K562 (cell line): ENCODE data around the gene DNAJC12. TPM values are rescaled to one million over a fixed set of nuclear protein-coding genes. Genes with fewer than 3 reads are reported as not detected.

Experiments
- HMGXB4 ChIP-seq: sonication (generic); formaldehyde crosslinking; IDR thresholded peaks from 2 replicates; pipeline ENCODE4 v1.8.1; 2023; ENCODE audit warnings: mild to moderate bottlenecking, missing genetic modification reagents
- MYC ChIP-seq, 2 experiments: fragments of 250-450 bp in 1 of 2; sonication (Bioruptor Pico) in 1 of 2; IDR thresholded peaks; 2 replicates each; pipeline versions ENCODE4 v1.5.1 to v1.6.1; 2012 to 2021; ENCODE audit warnings: low read depth in 2 of 2, borderline replicate concordance in 1 of 2, improper control_type of control experiment in 1 of 2, low read length in 1 of 2, mild to moderate bottlenecking in 1 of 2, moderate library complexity in 1 of 2
- PRPF4 ChIP-seq: fragments of 200-400 bp; formaldehyde crosslinking; IDR thresholded peaks from one replicate; pipeline ENCODE4 v1.6.1; 2017; ENCODE audit warnings: low read length, low read depth, mild to moderate bottlenecking; ENCODE audit not compliant: insufficient read depth, poor library complexity, severe bottlenecking
- RERE ChIP-seq: sonication (generic); formaldehyde crosslinking; IDR thresholded peaks from 2 replicates; pipeline ENCODE4 v1.8.0; 2023; ENCODE audit warnings: missing genetic modification reagents, mild to moderate bottlenecking, borderline replicate concordance
- SAFB2 ChIP-seq: fragments of 200-400 bp; formaldehyde crosslinking; IDR thresholded peaks from 2 replicates; pipeline ENCODE4 v1.6.1; 2018; ENCODE audit warnings: borderline replicate concordance, low read length, low read depth, moderate library complexity; ENCODE audit not compliant: severe bottlenecking
- SMAD3 ChIP-seq: fragments of 450-650 bp; formaldehyde crosslinking; conservative IDR thresholded peaks from 2 replicates; pipeline ENCODE4 v1.4.0; 2020; ENCODE audit warnings: mild to moderate bottlenecking
- SRSF3 ChIP-seq: fragments of 200-400 bp; formaldehyde crosslinking; IDR thresholded peaks from 2 replicates; pipeline ENCODE4 v1.6.1; 2016; ENCODE audit warnings: mild to moderate bottlenecking, low read length, moderate library complexity; ENCODE audit not compliant: insufficient read depth
- SUPT5H ChIP-seq: fragments of 450-650 bp; IDR thresholded peaks from 2 replicates; pipeline ENCODE4 v1.6.1; 2016
- TAF9B ChIP-seq: fragments of 450-650 bp; IDR thresholded peaks from 2 replicates; pipeline ENCODE4 v1.6.1; 2018; ENCODE audit warnings: mild to moderate bottlenecking; ENCODE audit not compliant: partially characterized antibody
- TBP ChIP-seq: optimal IDR thresholded peaks from 2 replicates; pipeline ENCODE3; 2011; ENCODE audit warnings: low read depth, low read length, improper control_type of control experiment
- TFAP4 ChIP-seq: sonication (generic); formaldehyde crosslinking; IDR thresholded peaks from 2 replicates; pipeline ENCODE4 v1.8.0; 2022; ENCODE audit warnings: missing genetic modification reagents, mild to moderate bottlenecking, moderate library complexity, borderline replicate concordance
- TRIM28 ChIP-seq: fragments of 450-650 bp; IDR thresholded peaks from 2 replicates; pipeline ENCODE4 v1.6.1; 2017
- XRCC3 ChIP-seq: fragments of 450-650 bp; IDR thresholded peaks from 2 replicates; pipeline ENCODE4 v1.6.1; 2017; ENCODE audit warnings: mild to moderate bottlenecking, moderate library complexity
- ZFX ChIP-seq: sonication (generic); formaldehyde crosslinking; IDR thresholded peaks from 2 replicates; pipeline ENCODE4 v1.8.0; 2022; ENCODE audit warnings: mild to moderate bottlenecking, missing genetic modification reagents, moderate library complexity
- ZNF232 ChIP-seq: sonication (generic); formaldehyde crosslinking; IDR thresholded peaks from 2 replicates; pipeline ENCODE4 v1.8.0; 2022; ENCODE audit warnings: mild to moderate bottlenecking, missing genetic modification reagents
- ZNF717 ChIP-seq: fragments of 250-450 bp; sonication (Bioruptor Pico); IDR thresholded peaks from 2 replicates; pipeline ENCODE4 v1.5.0; 2021
- polyA plus RNA-seq, 8 experiments: library from polyadenylated mRNA; depleted of rRNA in 4 of 8; stranded (reverse) in 5 of 8; unstranded in 3 of 8; fragments of >200 nt; fragmentation: Nextera tagmentation in 2 of 8; fragmentation: Illumina TruSeq in 1 of 8; extraction: Ambion mirVana in 2 of 8; extraction: Trizol in 1 of 8; gene quantifications; 2 replicates each; pipeline versions ENCODE4 v1.2.1 to v1.2.3, GENCODE V29; 2011 to 2014; ENCODE audit warnings: inconsistent platforms in 1 of 8, missing spikeins in 1 of 8
- total RNA-seq, 7 experiments: library from RNA; depleted of rRNA in 6 of 7; stranded (reverse); fragments of >200 nt in 6 of 7; fragmentation: Illumina TruSeq in 2 of 7; extraction: Trizol in 2 of 7; gene quantifications; 2 replicates each; pipeline versions ENCODE4 v1.2.1 to v1.2.3, GENCODE V29; 2011 to 2021; ENCODE audit warnings: low replicate concordance in 1 of 7

DNAJC12 gene
- total and polyA plus RNA-seq, 9 of the 15 experiments (the other 6 are each of a cell fraction or from before 2014, with no cell fraction given), result 7.4 to 95.9 (median 68.5) TPM

GRCh38 chr10:67849331-67850011 lies 11.5 kb upstream of the DNAJC12 start (continued):
- TF ChIP-seq SRSF3 (no peak), SMAD3 (0 out of 2 replicates have a peak, but pooled peaks have one; percentile 42), XRCC3 (no peak), SUPT5H (peak; percentile 89), TBP (peak; percentile 33), TFAP4 (CRISPR knock-in tag) (peak; percentile 52; the same call in 1 of the 2 replicates), ZNF232 (no peak), HMGXB4 (CRISPR knock-in tag) (no peak), SAFB2 (no peak), ZNF717 (CRISPR knock-in tag) (no peak), TRIM28 (peak; percentile 62; the same call in 1 of the 2 replicates), MYC (IDR thresholded peaks at IDR 0.05; ENCODE audit: low read depth, low read length) (peak; percentile 43; the same call in 1 of the 2 replicates), MYC (CRISPR knock-in tag; IDR thresholded peaks at IDR 0.05; ENCODE audit: borderline replicate concordance, low read depth) (0 out of 2 replicates have a peak, but pooled peaks have one; percentile 21), PRPF4 (no peak), RERE (CRISPR knock-in tag) (no peak), ZFX (CRISPR knock-in tag) (peak; percentile 90), TAF9B (peak; percentile 61)
